Lower leg skin (tissue), 4 donors: ENCODE measurements around the gene CTXND1. TPM values are rescaled to one million over a fixed set of nuclear protein-coding genes. Genes with fewer than 3 reads are reported as not detected.
"Not testable (repeated sequence)": the region's sequence is repeated elsewhere in the genome, so short reads cannot be mapped to it uniquely, and the experiment has no call there.

Source experiments
- DNase-seq, 2 donors: peaks; one replicate each; pipeline ENCODE4 v3.0.0-alpha.2; 2019; ENCODE audit warnings: low spot score in 2 of 2
- H3K4me3 ChIP-seq: fragments of 200-600 bp; sonication (generic); 2 replicates; pipeline ENCODE4 v1.5.1; 2017; ENCODE audit warnings: mild to moderate bottlenecking, low read depth; ENCODE audit not compliant: poor library complexity, severe bottlenecking
- POLR2A ChIP-seq, 2 donors: fragments of 450-650 bp; IDR thresholded peaks; one replicate each; pipeline ENCODE4 v1.6.1; 2016 to 2017; ENCODE audit warnings: antibody characterized with exemption in 2 of 2, mild to moderate bottlenecking in 1 of 2, moderate library complexity in 1 of 2
- WGBS, 2 donors: methylation state at CpG; one replicate each; pipeline ENCODE4 v1.1.5; 2018; 5-methylcytosine and 5-hydroxymethylcytosine counted together
- intact Hi-C: fragments of 100-400 bp; cut with DNase I; formaldehyde crosslinking; loops from one replicate; pipeline ENCODE4 v1.15.0; 2023; ENCODE audit warnings: low total_unique reads
- total RNA-seq, 4 donors: library from RNA; depleted of rRNA; stranded (reverse); fragments of >200 nt; gene quantifications; one replicate each; pipeline ENCODE4 v1.1.0, GENCODE V29; 2016
- TF ChIP-seq, protein P1 (sequence below), 3 donors: fragments of 450-650 bp; IDR thresholded peaks; one replicate each; pipeline ENCODE4 v1.5.1; 2016; ENCODE audit warnings: antibody characterized with exemption in 3 of 3, mild to moderate bottlenecking in 3 of 3, moderate library complexity in 2 of 3

CTXND1 gene
- total RNA-seq, 4 donors from 2014 or later = 0.04 to 0.56 (median 0.34) TPM

GRCh38 chr15:80156176-80156720 lies 95.8 kb downstream of the CTXND1 start:
- H3K4me3 ChIP-seq = no peak overlapping the region
- TF ChIP-seq POLR2A (IDR thresholded peaks at IDR 0.05) = no peak
- TF ChIP-seq, protein P1, sequence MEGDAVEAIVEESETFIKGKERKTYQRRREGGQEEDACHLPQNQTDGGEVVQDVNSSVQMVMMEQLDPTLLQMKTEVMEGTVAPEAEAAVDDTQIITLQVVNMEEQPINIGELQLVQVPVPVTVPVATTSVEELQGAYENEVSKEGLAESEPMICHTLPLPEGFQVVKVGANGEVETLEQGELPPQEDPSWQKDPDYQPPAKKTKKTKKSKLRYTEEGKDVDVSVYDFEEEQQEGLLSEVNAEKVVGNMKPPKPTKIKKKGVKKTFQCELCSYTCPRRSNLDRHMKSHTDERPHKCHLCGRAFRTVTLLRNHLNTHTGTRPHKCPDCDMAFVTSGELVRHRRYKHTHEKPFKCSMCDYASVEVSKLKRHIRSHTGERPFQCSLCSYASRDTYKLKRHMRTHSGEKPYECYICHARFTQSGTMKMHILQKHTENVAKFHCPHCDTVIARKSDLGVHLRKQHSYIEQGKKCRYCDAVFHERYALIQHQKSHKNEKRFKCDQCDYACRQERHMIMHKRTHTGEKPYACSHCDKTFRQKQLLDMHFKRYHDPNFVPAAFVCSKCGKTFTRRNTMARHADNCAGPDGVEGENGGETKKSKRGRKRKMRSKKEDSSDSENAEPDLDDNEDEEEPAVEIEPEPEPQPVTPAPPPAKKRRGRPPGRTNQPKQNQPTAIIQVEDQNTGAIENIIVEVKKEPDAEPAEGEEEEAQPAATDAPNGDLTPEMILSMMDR (IDR thresholded peaks at IDR 0.05) = no peak
- intact Hi-C loops = no loop called here
- 91 to 94% methylated on average over 8 of the region's 8 CpGs for WGBS, 2 donors
- DNase-seq = no peak

GRCh38 chr15:80155378-80156175 lies 96.4 kb downstream of the CTXND1 start:
- intact Hi-C loops, H3K4me3 ChIP-seq, DNase-seq: not testable (repeated sequence)
- WGBS, 2 donors = 77 to 87% methylated on average over 16 of the region's 16 CpGs

- no peak for TF ChIP-seq POLR2A (IDR thresholded peaks at IDR 0.05)
- TF ChIP-seq, protein P1 (IDR thresholded peaks at IDR 0.05) = no peak
- 79 to 84% methylated on average over 5 of the region's 5 CpGs for WGBS, 2 donors
- H3K4me3 ChIP-seq = no peak overlapping the region
- intact Hi-C loops = no loop called here
- no peak for DNase-seq
These were observed 97.0 kb downstream of the CTXND1 start for GRCh38 chr15:80155001-80155377.

DNA sequence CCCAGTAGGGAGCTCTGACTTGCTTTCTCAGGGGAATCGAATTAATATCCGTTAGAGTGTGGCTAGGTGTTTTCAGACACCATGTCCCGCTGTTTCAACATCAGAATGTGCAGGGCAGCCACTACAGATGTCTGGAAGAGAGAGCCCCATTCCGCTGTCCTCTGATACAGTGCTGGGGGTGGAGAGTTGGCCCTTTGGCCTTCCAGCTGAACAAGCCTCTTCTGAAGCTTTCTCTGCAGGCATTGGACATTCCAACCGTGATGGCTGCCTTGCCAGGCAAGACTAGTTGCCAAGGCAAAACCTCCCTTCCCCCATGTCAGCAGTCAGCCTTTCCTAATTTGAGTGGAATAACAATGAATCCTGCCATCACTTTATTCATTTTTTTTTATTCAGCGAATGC lies 97.7 kb downstream of the CTXND1 start:
- intact Hi-C loops = no loop called here
- no peak overlapping the region for H3K4me3 ChIP-seq
- 85 to 86% methylated on average over 6 of the region's 6 CpGs for WGBS, 2 donors
- TF ChIP-seq, protein P1 (IDR thresholded peaks at IDR 0.05) = no peak
- no peak for TF ChIP-seq POLR2A (IDR thresholded peaks at IDR 0.05)
- no peak for DNase-seq

- WGBS, 2 donors = 80% methylated on average over 4 of the region's 4 CpGs
- no peak overlapping the region for H3K4me3 ChIP-seq
- DNase-seq = no peak
- intact Hi-C loops = no loop called here
- no peak for TF ChIP-seq POLR2A (IDR thresholded peaks at IDR 0.05)
- TF ChIP-seq, protein P1 (IDR thresholded peaks at IDR 0.05) = no peak
These were observed 98.1 kb downstream of the CTXND1 start for GRCh38 chr15:80153900-80154299.

DNA sequence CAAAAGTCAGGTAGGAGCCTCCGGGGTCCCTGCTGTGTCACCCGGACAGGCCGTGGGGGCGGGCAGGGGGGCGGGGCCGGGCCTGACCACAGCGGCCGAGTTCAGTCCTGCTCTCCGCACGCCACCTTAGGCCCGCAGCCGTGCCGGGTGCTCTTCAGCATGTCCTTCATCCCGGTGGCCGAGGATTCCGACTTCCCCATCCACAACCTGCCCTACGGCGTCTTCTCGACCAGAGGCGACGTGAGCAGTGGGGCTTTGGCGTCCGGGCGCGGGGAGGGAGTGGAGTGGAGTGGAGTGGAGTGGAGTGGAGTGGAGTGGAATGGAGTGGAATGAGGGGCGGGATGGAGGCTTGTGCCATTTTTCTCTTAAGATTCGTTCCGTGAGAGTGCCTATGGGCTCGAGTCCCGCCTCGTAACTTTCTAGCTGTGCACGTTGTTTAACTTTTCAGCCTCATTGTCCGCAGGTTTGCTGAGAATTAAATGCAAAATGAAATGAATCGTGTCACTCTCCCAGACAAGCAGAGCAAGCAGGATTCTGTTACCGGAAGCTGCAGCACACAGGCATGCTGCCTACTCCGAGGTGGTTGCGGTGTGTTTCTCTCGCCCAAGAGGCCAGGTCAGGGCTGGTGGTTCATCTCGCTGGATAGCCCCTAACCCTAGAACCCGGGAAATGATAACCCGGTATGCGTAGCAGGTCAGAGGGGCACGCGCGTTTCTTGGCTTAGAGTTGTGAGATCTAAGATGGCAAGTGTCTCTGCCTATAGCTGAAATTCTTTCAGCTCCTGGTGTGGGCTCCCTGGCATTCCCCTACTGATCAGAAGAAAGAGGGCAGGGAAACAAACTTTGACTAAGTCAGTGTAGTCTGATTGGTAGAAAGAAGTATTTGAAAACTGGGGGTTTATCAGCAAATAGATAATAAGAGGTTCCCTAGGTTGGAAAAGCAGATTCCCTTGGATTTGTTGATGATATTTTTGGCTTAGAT lies 98.8 kb downstream of the CTXND1 start, which contains the start of gene FAH:
Gene FAH (plus strand): TSS at position 104 of the 981 bp plus-strand sequence. CDS start 56 bp downstream, at position 160.
- DNase-seq = peak in 1 of 2 donors; percentile 92
- no peak for TF ChIP-seq POLR2A (IDR thresholded peaks at IDR 0.05)
- TF ChIP-seq, protein P1 (IDR thresholded peaks at IDR 0.05) = no peak
- peak within 1 kb of the TSS; percentile 60 for H3K4me3 ChIP-seq
- intact Hi-C loops = no loop called here
- 2 to 3% methylated on average over 34 to 43 of the region's 45 CpGs for WGBS, 2 donors
